Measurements from ENCODE around the gene FEM1A.

The FEM1A gene

GRCh38 chr19:4849019-4849418 lies 57.5 kb downstream of the FEM1A start:
- TF ChIP-seq CTCF (IDR thresholded peaks at IDR 0.05; ENCODE audit: low read depth, low read length): no peak
- no peak overlapping the region for H3K4me3 ChIP-seq (ENCODE audit: low read depth, low read length)
